SKM-1 (cell line): ENCODE results near the gene RTN1.

ENCODE experiments used
- DNase-seq: peaks from one replicate; lab custom pipeline; 2025; ENCODE audit not compliant: unreplicated experiment; lab: John Stamatoyannopoulos, UW

Gene RTN1

GRCh38 chr14:59811073-59811472 lies 59.5 kb downstream of the RTN1 start:
- no peak for DNase-seq

DNA sequence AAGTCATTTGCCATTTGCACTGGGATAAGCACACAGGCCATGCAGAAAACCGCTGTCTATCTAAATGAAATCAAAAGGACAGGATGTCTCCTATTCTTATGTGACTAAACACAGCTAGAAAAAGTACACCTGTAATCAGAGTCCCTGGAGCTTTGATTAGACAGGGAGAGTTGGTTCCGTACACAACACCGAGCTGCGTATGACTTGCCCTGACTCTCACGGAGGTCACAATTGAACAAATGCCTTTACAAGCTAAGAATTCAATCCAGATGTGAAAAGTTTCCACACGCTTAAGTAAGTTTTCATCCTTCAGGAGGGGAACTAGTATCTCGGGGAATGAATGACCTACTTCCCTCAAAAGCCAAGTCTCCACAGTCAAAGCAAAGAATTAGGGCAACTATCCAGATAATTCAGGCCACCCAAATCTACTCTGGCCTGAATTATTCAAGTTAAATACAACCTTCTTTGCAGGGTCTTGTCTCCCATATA lies 67.5 kb downstream of the RTN1 start:
- DNase-seq = no peak

GRCh38 chr14:59788176-59788575 lies 82.4 kb downstream of the RTN1 start:
- DNase-seq = no peak

DNA sequence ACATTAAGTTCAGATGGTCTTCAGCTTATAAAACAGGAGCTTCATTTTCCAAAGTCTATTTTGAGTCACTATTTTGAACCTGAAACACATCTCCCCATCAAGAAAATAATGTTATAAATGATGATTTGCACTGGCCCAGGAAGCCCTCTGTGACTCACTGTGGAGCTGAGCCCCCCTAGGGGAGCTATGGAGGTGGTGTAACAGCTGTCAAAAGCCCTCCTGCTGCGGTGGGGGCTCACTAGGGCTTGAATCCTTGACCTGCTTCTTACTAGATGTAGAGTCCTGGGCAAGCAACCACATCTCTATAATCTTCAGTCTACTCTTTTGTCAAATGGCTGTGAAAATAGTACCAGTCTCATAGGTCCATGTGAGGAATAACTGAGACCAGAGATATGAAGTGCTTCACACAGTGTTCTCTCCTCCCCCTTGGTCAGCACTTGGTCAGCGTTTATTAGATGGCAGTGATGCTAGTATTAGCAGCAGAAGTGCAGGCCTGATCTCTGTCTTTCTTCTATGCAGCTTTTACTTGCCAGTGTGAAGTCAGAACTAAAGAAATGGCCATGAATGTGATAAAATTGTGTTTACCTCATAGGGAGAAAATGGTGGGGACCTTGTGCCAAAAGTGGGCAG lies 83.4 kb downstream of the RTN1 start:
- DNase-seq = no peak

- no peak for DNase-seq
Observed at GRCh38 chr14:59785629-59786028, 84.9 kb downstream of the RTN1 start.

DNA sequence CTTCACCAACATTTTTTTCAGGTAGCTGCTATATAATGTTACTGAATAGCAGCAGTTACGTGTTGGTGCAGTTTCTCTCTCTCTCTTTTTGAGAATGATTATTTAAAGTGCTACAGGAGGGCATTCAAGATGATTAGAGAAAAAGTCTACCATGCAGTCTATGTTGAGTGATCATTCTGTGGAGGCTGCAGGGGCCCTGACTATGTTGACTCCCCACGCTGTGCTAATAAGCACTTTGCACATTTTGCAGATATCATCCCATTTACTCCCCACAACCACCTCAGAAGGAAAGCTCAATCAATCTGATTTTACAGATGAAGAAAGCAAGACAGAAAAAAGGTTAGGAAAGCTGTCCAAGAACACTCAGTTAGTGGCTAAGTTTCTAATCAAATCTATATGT lies 87.8 kb downstream of the RTN1 start:
- no peak for DNase-seq

DNA sequence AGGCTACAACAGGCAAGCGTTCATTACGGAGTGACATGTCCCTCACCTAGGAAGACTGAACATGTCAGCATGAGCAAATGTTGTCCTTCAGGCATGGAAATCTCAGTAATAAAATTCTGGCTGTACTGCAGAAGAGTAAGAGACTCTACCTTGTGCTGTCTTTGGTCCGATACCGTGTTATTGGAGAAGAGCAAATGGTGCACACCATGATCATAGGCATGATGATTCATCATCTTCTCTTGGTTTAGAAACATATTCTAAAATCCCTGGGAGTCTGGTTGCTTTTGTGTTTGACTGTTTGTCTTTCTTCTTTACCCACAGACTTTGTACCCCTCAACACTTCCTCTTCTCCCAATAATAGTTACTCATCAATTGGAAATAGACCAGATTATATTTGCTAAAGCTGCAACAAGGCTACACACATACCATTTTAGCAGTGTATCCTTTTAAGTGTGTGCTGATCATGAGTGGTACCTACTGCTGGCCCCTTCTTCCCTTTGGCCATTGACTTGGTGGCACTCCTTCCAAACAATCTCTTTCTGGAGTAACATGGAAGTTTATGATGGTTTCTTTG lies 93.5 kb downstream of the RTN1 start:
- no peak for DNase-seq

DNA sequence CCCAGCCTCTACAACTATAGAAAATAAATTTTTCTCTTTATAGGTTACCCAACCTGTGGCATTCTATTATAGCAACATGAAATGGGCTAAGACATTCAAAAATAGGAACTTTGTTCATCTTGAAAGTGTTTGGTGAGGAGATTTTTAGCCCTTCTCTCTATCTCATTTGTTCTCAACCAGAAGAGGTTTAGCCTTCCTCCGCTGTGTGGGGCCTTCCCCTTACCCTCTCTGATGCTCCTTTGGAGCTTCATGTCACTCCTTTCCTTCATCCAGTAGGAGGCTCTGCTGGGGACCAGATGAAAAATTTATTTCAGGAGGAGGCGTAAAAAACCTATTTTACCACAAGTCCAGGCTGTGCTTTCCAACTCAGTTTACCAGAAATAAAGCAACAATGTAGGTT lies 94.1 kb downstream of the RTN1 start:
- DNase-seq = no peak

GRCh38 chr14:59772233-59772632 lies 98.3 kb downstream of the RTN1 start:
- DNase-seq = no peak

DNA sequence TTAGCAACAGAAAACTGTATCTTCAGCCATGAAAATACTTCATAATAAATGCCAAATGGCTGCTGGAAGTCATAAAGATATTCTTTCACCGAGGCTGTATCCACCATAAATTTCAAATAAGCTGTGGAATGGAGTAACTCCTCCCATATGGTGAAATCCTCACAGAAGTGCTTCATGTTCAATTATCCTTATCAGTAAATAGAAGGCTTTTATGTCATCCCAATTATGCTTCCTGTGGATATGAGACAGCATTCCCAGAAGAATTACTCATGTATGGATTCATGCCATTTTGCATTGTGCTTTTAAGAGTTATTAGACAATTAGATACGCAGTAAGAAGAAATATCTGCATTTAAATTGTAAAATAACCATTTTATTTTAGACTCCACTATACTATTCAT lies 99.0 kb downstream of the RTN1 start:
- no peak for DNase-seq

DNA sequence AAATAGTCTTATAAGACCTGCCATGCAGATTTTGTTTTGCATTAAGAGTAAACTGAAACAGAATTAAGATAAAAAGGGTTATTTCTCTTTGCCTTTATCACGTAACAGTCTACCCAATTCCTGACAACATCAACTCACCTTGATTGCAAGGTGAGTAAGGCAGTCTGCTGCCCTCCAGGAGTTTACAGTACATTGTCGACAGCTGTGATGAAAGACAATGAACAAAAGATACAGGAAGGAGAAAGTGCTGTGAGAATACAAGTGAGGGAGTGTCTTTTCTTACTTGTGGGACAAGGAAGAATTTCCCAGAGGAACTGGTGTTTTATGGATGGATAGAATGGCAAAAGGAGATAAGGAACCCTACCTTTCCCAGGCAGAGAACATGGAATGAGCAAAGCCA lies 101.0 kb downstream of the RTN1 start:
- no peak for DNase-seq

DNA sequence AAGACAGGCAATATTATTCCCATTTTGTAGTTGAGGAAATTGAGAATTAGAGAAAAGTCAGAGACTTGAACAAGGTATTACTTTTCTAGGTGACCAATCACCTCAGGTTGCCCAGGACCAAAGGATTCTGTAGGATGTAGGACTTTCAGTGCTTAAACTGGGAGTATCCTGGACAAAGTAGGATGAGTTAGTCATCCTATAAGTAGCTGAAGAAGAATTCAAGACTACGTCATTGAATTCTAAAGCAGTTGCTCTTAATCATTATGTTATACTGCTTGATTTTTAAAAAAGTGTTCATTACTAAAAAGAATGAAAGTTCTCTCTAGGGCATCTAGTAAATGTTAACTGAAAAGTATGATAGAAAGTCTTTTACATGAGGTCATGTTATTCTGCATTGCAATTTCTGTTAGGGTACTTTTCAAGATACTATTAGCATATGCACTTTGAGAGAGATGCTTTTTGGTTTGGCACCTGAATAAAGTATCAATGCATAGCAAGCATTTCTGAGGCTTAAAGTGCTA lies 101.7 kb downstream of the RTN1 start:
- no peak for DNase-seq

GRCh38 chr14:59761851-59762250 lies 108.7 kb downstream of the RTN1 start:
- no peak for DNase-seq

GRCh38 chr14:59755409-59756135 lies 115.0 kb downstream of the RTN1 start:
- DNase-seq = no peak

DNA sequence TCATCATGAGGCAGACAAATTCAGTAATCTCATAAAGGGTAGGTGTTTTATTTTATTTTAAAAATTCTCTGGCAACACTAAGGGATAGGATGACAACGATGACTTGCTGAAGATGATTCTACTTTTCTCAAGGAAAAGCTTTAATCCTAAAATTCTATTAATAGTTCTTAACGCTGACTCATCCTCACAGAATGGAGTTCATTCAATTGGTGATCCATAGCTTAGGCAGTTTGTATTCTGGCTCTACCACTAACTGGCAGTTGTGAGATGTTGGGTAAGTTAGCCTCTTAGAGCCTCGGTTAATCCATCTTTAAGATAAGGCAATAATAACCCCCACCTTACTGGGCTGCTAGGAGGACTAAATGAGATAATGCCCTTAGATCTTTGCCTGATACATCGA lies 116.3 kb downstream of the RTN1 start:
- DNase-seq = no peak

- DNase-seq = no peak
Observed at GRCh38 chr14:59753512-59753911, 117.1 kb downstream of the RTN1 start.

GRCh38 chr14:59751578-59751977 lies 119.0 kb downstream of the RTN1 start:
- no peak for DNase-seq

DNA sequence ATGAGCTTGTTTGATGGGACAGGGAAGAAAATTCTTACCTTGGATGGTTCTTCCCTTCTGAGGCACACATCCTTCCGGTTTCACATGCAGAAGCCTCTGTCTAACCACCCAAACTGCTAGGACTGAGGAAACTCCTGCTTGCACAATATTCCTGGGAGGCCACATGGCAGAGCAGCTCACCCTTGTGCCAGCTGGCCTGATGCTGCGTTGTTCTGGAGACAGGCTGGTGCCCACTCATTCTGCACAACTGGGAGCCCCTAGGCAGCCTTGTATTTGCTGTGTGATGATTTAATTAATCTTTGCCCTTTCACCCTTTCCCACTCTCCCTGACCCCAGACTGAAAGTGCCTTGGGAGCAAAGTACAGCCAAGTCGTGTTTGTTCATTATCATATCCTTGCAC lies 130.8 kb downstream of the RTN1 start:
- DNase-seq = peak; percentile 4

- DNase-seq = no peak
Observed at GRCh38 chr14:59728304-59728703, 142.3 kb downstream of the RTN1 start.

DNA sequence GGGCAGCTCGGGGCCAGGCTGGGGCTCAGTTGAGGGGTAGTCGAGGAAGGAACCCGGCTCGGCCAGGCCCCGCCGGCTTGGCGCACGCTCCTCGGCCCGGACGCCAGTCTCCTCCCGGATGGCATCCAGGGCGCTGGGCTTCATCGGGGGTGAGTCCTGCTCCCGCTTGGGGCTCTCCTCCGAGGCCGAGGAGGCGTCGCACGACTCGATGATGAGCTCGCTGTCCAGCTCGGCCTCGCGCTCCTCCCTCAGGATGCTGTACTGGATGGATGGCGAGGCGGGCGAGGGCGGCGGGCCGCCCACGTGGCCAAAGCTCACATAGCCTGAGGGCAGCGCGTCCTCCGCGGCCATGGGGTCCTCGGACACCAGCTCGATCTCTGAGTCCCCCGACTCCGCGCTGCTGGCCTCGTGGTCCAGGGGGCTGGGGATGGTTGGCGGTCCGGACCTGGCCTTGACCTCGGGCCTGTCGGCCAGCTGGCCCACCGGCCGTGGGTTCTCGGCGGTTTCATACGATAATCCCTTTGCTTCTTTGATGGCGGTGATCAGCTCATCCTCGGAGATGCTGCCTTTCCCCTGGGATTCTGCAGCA lies 143.4 kb downstream of the RTN1 start:
- no peak for DNase-seq

DNA sequence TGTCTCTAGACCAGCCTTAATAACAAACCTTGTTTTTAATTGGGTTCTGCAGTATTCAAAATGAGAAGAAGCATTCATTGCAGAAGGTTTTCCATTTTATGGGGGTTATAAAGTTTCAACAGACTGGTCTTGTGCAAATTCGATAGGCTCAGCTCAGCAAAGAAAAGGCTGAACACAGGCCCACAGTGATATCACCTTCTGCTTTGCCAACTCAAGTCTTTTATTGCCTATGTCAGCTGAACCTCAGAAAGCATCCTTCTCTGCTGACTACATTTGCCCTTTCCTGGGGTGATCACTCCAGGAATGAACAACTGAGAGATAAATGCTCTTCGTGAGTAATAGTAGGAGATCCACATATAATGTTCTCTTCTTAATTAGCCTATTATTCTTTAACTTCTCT lies 159.5 kb downstream of the RTN1 start:
- DNase-seq = no peak
